Aorta (tissue), 5 donors: ENCODE results near the gene MARCHF3. TPM values are rescaled to one million over a fixed set of nuclear protein-coding genes. Genes with fewer than 3 reads are reported as not detected.

Experiments
- ATAC-seq: fragments of 200-7000 bp; cut with Tn5 transposase; one replicate; pipeline ENCODE4 v1.9.1; 2022; ENCODE audit warnings: moderate library complexity; ENCODE audit not compliant: low FRiP score
- DNase-seq, 2 donors: peaks; one replicate each; pipeline ENCODE4 v3.0.0-alpha.2; 2020
- H3K27ac ChIP-seq, 2 donors: one replicate each; pipeline ENCODE4 v1.5.1; 2013; ENCODE audit warnings: low read length in 2 of 2, mild to moderate bottlenecking in 2 of 2, moderate library complexity in 2 of 2, control low read depth in 1 of 2, inconsistent platforms in 1 of 2, low read depth in 1 of 2
- H3K27me3 ChIP-seq, 2 donors: one replicate each; pipeline ENCODE4 v1.6.1; 2013; ENCODE audit warnings: control low read depth in 1 of 2, low read length in 1 of 2, mild to moderate bottlenecking in 1 of 2, moderate library complexity in 1 of 2; ENCODE audit not compliant: insufficient read depth in 2 of 2, control insufficient read depth in 1 of 2
- H3K36me3 ChIP-seq, 2 donors: one replicate each; pipeline ENCODE4 v1.6.1; 2013; ENCODE audit warnings: control low read depth in 1 of 2, low read length in 1 of 2, mild to moderate bottlenecking in 1 of 2; ENCODE audit not compliant: insufficient read depth in 2 of 2, control insufficient read depth in 1 of 2
- H3K4me1 ChIP-seq, 2 donors: one replicate each; pipeline ENCODE4 v1.6.1; 2013; ENCODE audit warnings: low read length in 2 of 2, control low read depth in 1 of 2, mild to moderate bottlenecking in 1 of 2, moderate library complexity in 1 of 2; ENCODE audit not compliant: insufficient read depth in 2 of 2, control insufficient read depth in 1 of 2
- H3K4me3 ChIP-seq, 2 donors: one replicate each; pipeline ENCODE4 v1.5.1; 2013; ENCODE audit warnings: low read length in 2 of 2, control low read depth in 1 of 2, mild to moderate bottlenecking in 1 of 2
- H3K9me3 ChIP-seq: one replicate; pipeline ENCODE4 v1.6.1; 2013; ENCODE audit warnings: mild to moderate bottlenecking, low read length; ENCODE audit not compliant: control insufficient read depth
- WGBS, 2 donors: extraction: QIAGEN DNeasy Blood & Tissue Kit; methylation state at CpG; one replicate each; pipeline ENCODE4 v1.1.7; 2013; 5-methylcytosine and 5-hydroxymethylcytosine counted together
- intact Hi-C, 2 donors: fragments of 100-400 bp; cut with DNase I; formaldehyde crosslinking; loops; one replicate each; pipeline versions ENCODE4 v1.14.2 to v1.15.0; 2022
- long read RNA-seq, 2 donors: library from polyadenylated mRNA; unstranded; transcript quantifications; one replicate each; pipeline ENCODE4 v2.0.0, GENCODE V29; 2020 to 2021
- polyA plus RNA-seq, 2 donors: library from polyadenylated mRNA; stranded (reverse); fragments of 200-250 nt; gene quantifications; one replicate each; pipeline ENCODE4 v1.2.3, GENCODE V29; 2013
- total RNA-seq, 2 donors: library from RNA; stranded (reverse); fragmentation: NEBNext Ultra II Directional; extraction: Animal tissue kit (Norgen Biotek cat#: 25700); gene quantifications; one replicate each; pipeline ENCODE4 v1.2.1, GENCODE V29; 2021
- donor health status: healthy with polysubstance abuse.
- donor health status: Bipolar disorder and iron deficiency.
- donor health status: DM: no; HTN: no; CAD: no.
- donor health status: DM: no; HTN: no; CAD: no.
- donor health status: DM: yes; HTN: yes; CAD: no.

Gene MARCHF3, protein sequence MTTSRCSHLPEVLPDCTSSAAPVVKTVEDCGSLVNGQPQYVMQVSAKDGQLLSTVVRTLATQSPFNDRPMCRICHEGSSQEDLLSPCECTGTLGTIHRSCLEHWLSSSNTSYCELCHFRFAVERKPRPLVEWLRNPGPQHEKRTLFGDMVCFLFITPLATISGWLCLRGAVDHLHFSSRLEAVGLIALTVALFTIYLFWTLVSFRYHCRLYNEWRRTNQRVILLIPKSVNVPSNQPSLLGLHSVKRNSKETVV
- total RNA-seq (10 to 100 TPM; 21.1 to 23.1 TPM), polyA plus RNA-seq (under 1 TPM; 0.38 to 0.82 TPM)
- long read RNA-seq, donor 1, full-length matches to known transcripts: 90 of 128 reads
- long read RNA-seq, donor 1, partial matches to known transcripts: 1 of 128 reads
- long read RNA-seq, donor 1, other reads (novel, unspliced or antisense): 37 of 128 reads
- long read RNA-seq, donor 2, full-length matches to known transcripts: 7 of 23 reads
- long read RNA-seq, donor 2, partial matches to known transcripts: 1 of 23 reads
- long read RNA-seq, donor 2, other reads (novel, unspliced or antisense): 15 of 23 reads

DNA sequence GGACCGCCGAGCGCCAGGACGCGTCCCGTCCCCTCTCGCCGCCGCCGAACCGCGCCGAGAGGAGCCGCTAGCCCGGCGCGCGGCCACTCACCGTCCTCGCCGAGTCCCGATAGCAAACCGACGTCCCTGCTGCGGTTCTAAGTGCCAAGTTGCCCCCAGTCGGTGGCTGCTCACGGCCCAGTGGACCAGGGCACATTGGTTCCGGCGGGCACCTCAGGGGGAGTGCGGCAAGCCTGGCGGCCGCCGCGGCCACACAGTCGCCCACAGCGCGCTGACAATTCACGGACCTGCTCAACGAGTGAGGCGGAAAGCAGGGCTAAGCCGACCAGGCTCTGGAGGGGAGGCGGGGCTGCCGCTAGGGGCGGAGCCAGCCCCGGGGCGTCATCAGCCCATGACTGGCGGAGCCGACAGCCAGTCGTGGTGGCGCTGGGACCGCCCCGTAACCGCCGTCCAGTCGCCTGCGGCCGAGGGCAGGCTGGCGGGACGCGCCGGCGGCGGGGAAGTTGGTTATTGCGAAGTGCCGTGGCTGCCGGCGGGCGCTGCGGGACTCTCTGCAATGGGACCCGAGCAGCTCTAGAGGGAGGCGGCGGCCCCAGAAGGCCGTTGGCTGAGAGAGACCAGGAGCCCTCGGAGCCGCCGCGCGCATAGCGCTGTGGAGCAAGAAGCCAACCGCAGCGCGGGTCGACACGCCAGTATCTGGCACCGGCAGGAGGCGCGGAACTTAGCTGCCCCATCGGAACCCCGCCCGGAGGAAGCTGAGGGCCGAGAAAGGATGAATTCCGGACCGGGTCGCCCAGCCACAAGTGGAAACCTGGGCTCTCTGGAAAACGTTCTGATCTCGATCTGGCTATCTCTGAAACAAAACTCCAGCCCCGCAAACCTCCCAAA is at the start of gene MARCHF3:
TSS of gene MARCHF3 (minus strand) at position 300 of the 888 bp plus-strand sequence. CDS start 112,387 bp downstream, outside the sequence.
- peak within 1 kb of the TSS; percentile 40 to 69 for H3K4me3 ChIP-seq
- H3K36me3 ChIP-seq: no peaks in the 10 kb centered on the region
- DNase-seq (peak; percentile 97 to 98), ATAC-seq (peak; percentile 99)
- peak within 1 kb of the TSS; percentile 24 to 65 for H3K27ac ChIP-seq
- intact Hi-C loops: loop anchor here in 1 of 2 donors (5.0 kb wide), 1 partner anchor 37 kb away; no protein-coding TSS in a partner anchor
- WGBS, 2 donors: 0% methylated on average over 91 to 97 of the region's 97 CpGs
- no peaks in the 10 kb centered on the region for H3K9me3 ChIP-seq
- H3K4me1 ChIP-seq: no peaks in the 10 kb centered on the region
- no peaks in the 10 kb centered on the region for H3K27me3 ChIP-seq

DNA sequence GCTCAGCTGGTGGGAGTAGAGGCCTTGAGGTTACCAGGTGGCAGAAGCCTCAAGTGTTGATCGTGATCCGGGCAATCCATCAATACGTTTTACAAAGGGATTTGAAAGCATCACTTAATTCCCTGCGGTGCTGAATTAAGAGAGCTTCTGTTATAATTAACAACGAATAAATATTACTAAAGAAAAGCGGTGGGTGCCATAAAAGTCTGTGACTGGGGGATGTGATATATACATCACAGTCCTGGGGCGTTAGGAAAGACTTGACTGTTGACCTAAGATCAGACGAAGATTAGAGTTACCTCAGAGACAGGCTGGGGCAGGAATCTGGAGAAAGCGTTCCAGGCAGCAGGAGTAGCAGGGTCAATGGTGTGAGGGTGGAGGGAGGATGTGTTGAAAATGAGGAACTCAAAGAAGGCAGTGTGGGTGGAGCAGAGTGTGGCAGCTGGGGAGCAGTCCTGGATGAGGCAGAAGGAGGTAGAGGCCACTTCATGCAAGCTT is 49.7 kb upstream of the MARCHF3 start:
- no peak for ATAC-seq
- Histone ChIP-seq H3K9me3 (no peaks in the 10 kb centered on the region), H3K4me1 (no peaks in the 10 kb centered on the region), H3K4me3 (no peak overlapping the region), H3K27me3 (no peaks in the 10 kb centered on the region), H3K27ac (no peak overlapping the region), H3K36me3 (no peaks in the 10 kb centered on the region)
- 45 to 54% methylated on average over 9 of the region's 9 CpGs for WGBS, 2 donors
- no peak for DNase-seq
- intact Hi-C loops: no loop called here

DNA sequence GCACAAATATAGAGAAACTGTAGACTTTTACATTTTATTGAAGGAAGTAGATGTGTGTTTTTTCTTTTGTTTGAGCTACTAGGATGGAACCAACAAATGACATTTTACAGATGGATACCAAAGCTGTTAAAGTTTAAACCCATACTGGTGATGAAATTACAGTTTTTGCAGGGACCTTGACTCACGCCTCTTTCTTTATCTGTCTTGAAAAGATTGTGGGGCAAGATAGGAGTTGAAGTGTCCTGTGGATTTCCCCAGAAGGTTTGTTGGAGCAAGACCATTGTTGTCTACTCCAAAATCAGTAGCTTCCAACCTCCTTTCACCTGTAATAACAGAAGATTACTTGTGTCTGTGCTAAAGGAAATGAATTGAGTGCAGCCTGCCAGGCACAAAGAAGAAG is 47.0 kb upstream of the MARCHF3 start:
- no peaks in the 10 kb centered on the region for H3K36me3 ChIP-seq
- H3K27ac ChIP-seq: no peak overlapping the region
- no peaks in the 10 kb centered on the region for H3K9me3 ChIP-seq
- no peaks in the 10 kb centered on the region for H3K27me3 ChIP-seq
- whole genome bisulfite sequencing, 2 donors: 88 to 89% methylated on average over 1 of the region's 1 CpG
- no peak overlapping the region for H3K4me3 ChIP-seq
- no peak for DNase-seq
- H3K4me1 ChIP-seq: no peaks in the 10 kb centered on the region
- ATAC-seq: no peak
- intact Hi-C loops: no loop called here

DNA sequence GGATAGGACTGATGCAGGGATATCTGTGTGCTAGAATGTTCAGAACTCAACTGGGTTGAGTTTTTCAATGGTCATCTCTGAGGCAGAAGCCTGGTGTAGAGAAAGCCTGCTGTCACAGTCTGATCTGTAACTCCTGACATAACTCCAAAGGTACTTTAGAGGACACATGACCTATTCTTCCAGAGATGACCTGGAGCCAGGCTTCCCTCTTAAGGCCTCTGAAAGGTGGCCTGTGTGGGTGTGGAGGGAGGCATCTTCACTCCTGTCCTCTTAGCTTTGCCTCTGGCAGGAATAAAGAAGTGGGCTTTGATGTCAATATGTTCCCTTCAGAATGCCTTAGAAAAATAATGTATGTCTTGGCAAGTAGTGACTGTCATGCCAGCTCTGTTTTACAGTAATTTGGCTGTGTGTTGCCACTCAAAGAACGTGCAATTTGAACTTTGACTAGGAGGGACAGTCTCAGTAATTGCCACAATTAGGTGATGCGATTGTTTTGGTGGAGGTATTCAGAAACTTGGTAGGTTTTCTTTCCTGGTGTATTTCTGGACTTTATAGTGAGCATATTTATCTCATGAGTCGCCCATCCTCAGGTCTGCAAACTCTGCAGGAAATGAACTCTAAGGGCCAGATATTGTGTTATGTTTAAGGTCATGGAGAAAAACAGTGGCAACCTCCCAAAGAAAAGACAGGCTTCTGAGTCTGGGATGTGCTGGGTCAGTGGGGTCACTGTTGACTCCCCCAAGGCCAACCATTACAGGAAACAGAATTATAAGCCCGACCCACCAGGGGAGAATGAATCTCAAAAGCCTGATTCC is 46.2 kb upstream of the MARCHF3 start:
- 63 to 64% methylated on average over 4 of the region's 4 CpGs for WGBS, 2 donors
- Histone ChIP-seq H3K36me3 (no peaks in the 10 kb centered on the region), H3K27me3 (no peaks in the 10 kb centered on the region), H3K27ac (no peak overlapping the region), H3K4me3 (no peak overlapping the region), H3K4me1 (no peaks in the 10 kb centered on the region), H3K9me3 (no peaks in the 10 kb centered on the region)
- ATAC-seq (no peak), DNase-seq (no peak)
- intact Hi-C loops: no loop called here

DNA sequence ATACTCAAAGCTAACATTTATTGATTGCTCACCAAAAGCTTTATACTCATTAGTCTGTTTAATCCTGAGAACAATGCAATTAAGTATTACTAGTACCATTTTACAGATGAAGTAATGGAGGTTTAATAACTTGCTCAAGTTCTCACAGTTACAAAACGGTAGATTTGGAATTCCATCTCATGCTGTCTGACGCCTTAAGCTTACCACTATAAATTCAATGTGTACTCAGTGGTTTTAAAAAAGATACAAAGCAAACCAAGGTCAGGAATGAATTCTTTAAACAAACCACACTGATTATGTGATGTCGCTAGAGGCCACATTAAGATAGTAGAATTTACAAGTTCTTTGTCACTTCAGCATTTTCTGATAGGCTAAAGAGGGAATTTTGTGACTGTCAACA is 44.1 kb upstream of the MARCHF3 start:
- intact Hi-C loops: no loop called here
- no peaks in the 10 kb centered on the region for H3K27me3 ChIP-seq

DNA sequence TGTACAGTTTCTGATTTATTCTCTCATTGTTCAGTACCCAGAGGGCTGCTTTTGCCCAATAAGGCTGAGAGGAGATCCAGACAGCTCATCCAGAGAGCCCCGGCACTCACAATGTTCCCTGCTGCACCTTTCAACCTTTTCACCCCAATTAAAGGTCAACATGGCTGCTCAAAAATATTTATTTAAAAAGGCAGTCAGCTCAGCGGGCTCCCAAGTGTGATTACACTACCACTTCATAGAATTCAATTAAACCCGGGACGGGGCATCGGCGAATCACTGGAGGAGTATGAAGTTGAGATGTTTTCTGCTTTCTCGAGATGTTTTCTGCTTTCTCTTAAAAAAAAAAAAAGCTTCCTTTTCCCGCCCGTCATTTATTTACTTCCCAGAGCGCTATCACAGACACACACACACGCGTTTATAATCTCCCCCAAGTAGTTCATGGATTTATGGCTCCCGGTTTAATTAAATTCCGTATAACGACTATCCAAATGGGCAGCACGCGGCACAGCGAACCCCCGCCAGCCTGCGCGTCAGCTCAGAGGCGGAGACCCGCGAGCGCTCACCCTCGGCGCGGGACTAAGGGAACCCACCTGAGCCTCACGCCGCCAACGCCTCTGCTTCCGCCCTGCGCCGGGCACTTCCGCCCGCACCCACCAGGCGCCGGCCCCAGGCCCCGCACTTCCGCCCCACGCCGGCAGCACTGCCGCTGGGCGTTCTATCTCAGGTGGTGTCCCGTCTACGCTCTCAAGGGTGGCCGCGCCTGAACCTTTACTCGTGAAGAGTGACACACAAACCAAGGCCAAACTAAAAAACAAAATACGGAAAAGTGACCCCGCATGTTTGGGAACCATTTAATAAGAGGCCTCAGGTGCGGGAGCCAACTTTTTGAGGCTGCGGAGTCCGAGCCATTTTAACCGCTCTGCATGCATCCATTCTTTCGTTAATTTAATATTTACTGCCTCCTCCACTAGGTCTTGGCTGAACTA is 42.8 kb upstream of the MARCHF3 start, which contains the start of gene C5orf63:
TSS of gene C5orf63 (minus strand) at position 642 of the 986 bp plus-strand sequence. CDS start 14,507 bp downstream, outside the sequence.
- intact Hi-C loops: no loop called here
- ATAC-seq (peak; percentile 80), DNase-seq (peak; percentile 60 to 87)
- H3K4me1 ChIP-seq: no peaks in the 10 kb centered on the region
- no peaks in the 10 kb centered on the region for H3K9me3 ChIP-seq
- H3K36me3 ChIP-seq: no peaks in the 10 kb centered on the region
- peak within 1 kb of the TSS; percentile 7 to 77 for H3K4me3 ChIP-seq
- 16% methylated on average over 56 of the region's 56 CpGs for WGBS, 2 donors
- H3K27ac ChIP-seq: no peak within 1 kb of the TSS
- no peaks in the 10 kb centered on the region for H3K27me3 ChIP-seq

More for the DNA sequence above, 44.1 kb upstream of the MARCHF3 start:
- no peak overlapping the region for H3K4me3 ChIP-seq
- 94 to 98% methylated on average over 3 of the region's 3 CpGs for WGBS, 2 donors
- H3K36me3 ChIP-seq: no peaks in the 10 kb centered on the region
- DNase-seq (no peak), ATAC-seq (no peak)
- H3K27ac ChIP-seq: no peak overlapping the region
- no peaks in the 10 kb centered on the region for H3K4me1 ChIP-seq
- H3K9me3 ChIP-seq: no peaks in the 10 kb centered on the region

DNA sequence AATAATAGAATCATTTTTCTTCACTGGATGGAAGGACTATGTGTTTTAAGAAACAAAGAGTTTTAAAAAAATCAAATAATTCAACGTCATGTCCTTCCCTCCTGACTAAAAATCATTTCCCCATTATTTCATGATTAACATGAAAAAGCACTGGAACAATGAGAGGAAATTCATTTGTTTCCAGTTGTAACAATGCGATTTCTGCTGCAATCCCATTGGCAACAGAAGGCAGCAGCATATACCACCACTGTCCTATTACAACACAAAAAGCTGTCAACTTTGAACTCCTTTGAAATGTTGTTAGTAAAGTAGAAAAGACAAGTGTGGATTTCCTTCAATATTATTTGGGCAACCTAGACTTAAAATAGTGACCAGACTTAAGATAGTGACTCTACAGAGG is 39.9 kb upstream of the MARCHF3 start:
- H3K4me1 ChIP-seq: no peaks in the 10 kb centered on the region
- 90 to 96% methylated on average over 2 of the region's 2 CpGs for WGBS, 2 donors

More for the DNA sequence above, 39.9 kb upstream of the MARCHF3 start:
- no peaks in the 10 kb centered on the region for H3K36me3 ChIP-seq
- intact Hi-C loops: no loop called here
- no peak for ATAC-seq
- no peaks in the 10 kb centered on the region for H3K27me3 ChIP-seq
- no peak overlapping the region for H3K4me3 ChIP-seq
- DNase-seq: no peak
- H3K27ac ChIP-seq: no peak overlapping the region
- no peaks in the 10 kb centered on the region for H3K9me3 ChIP-seq
